T-cell (primary cell): Measurements from ENCODE around the gene KIF26A. TPM values are rescaled to one million over a fixed set of nuclear protein-coding genes. Genes with fewer than 3 reads are reported as not detected.

Experiments
- ATAC-seq, 4 experiments: fragments of 200-7000 bp in 3 of 4; fragments of 150-1000 bp in 1 of 4; cut with Tn5 transposase; replicated peaks in 1 of 4; 1 replicate in 3 of 4; 2 replicates in 1 of 4; pipeline ENCODE4 v1.10.0; 2021; ENCODE audit warnings: moderate library complexity in 3 of 4, mild to moderate bottlenecking in 2 of 4, moderate number of reproducible peaks in 1 of 4
- CTCF ChIA-PET, 2 donors: fragments of 300-600 bp; sonication (Branson Sonifier 250); formaldehyde crosslinking; loops; one replicate each; lab custom pipeline; 2022; ENCODE audit warnings: antibody characterized with exemption in 2 of 2; lab: Charles Lee
- POLR2A ChIA-PET, 2 donors: fragments of 300-600 bp; sonication (Branson Sonifier 250); formaldehyde crosslinking; loops; one replicate each; lab custom pipeline; 2022; ENCODE audit warnings: antibody characterized with exemption in 2 of 2; lab: Charles Lee
- DNase-seq, 35 experiments: peaks; one replicate each; pipeline versions ENCODE4 v3.0.0 to v3.0.0-alpha.2; 2013 to 2023
- H3K27ac ChIP-seq: one replicate; pipeline ENCODE4 v1.5.1; 2013; ENCODE audit warnings: low read length
- H3K27me3 ChIP-seq, 2 experiments: replicated peaks in 1 of 2; 1 replicate in 1 of 2; 2 replicates in 1 of 2; pipeline versions ENCODE4 v1.6.1 to v1.7.0; 2013; ENCODE audit warnings: low read length in 1 of 2, mixed read lengths in 1 of 2; ENCODE audit not compliant: control insufficient read depth in 2 of 2, insufficient read depth in 2 of 2; ENCODE audit errors: extremely low read depth in 1 of 2
- H3K36me3 ChIP-seq, 2 donors: 1 replicate in 1 of 2; 2 replicates in 1 of 2; pipeline versions ENCODE4 v1.6.1 to v1.7.0; 2013; ENCODE audit warnings: low read length in 1 of 2; ENCODE audit not compliant: control insufficient read depth in 2 of 2, insufficient read depth in 1 of 2; ENCODE audit errors: extremely low read depth in 1 of 2
- H3K4me1 ChIP-seq, 2 experiments: 1 replicate in 1 of 2; 2 replicates in 1 of 2; pipeline versions ENCODE4 v1.6.1 to v1.7.0; 2013; ENCODE audit warnings: low read length in 2 of 2, mixed read lengths in 1 of 2; ENCODE audit not compliant: insufficient read depth in 2 of 2, control insufficient read depth in 1 of 2; ENCODE audit errors: extremely low read depth in 1 of 2
- H3K4me3 ChIP-seq, 2 donors: 1 replicate in 1 of 2; 2 replicates in 1 of 2; pipeline versions ENCODE4 v1.5.1 to v1.7.0; 2013; ENCODE audit warnings: mild to moderate bottlenecking in 2 of 2, low read length in 1 of 2, moderate library complexity in 1 of 2; ENCODE audit not compliant: control insufficient read depth in 1 of 2; ENCODE audit errors: extremely low read depth in 1 of 2
- H3K9me3 ChIP-seq: 2 replicates; pipeline ENCODE4 v1.7.0; 2013
- H3K27ac Mint-ChIP-seq, 2 donors: one replicate each; pipeline ENCODE4 v1.8.0; 2020 to 2021; ENCODE audit warnings: mild to moderate bottlenecking in 2 of 2, mixed read lengths in 2 of 2
- H3K27me3 Mint-ChIP-seq, 2 donors: one replicate each; pipeline ENCODE4 v1.8.0; 2021 to 2022; ENCODE audit warnings: mixed read lengths in 2 of 2
- H3K36me3 Mint-ChIP-seq: one replicate; pipeline ENCODE4 v1.8.0; 2021; ENCODE audit warnings: mixed read lengths
- H3K4me1 Mint-ChIP-seq, 3 donors: one replicate each; pipeline ENCODE4 v1.8.0; 2020 to 2022; ENCODE audit warnings: mixed read lengths in 3 of 3, mild to moderate bottlenecking in 1 of 3
- H3K4me3 Mint-ChIP-seq, 3 donors: one replicate each; pipeline ENCODE4 v1.8.0; 2020 to 2022; ENCODE audit warnings: mild to moderate bottlenecking in 3 of 3, mixed read lengths in 3 of 3, moderate library complexity in 3 of 3
- H3K9me3 Mint-ChIP-seq, 3 donors: one replicate each; pipeline ENCODE4 v1.8.0; 2020 to 2022; ENCODE audit warnings: mixed read lengths in 3 of 3
- WGBS: methylation state at CpG from one replicate; pipeline ENCODE4 v1.1.5; 2013; ENCODE audit warnings: missing lambda C conversion rate; ENCODE audit not compliant: insufficient coverage; 5-methylcytosine and 5-hydroxymethylcytosine counted together
- total RNA-seq, 35 experiments: library from RNA in 6 of 35; stranded (reverse) in 6 of 35; fragments of 120-200 nt in 1 of 35; gene quantifications; one replicate each; pipeline versions ENCODE4 v1.2.1 to v1.2.4 and lab custom pipeline; 2013 to 2026

The KIF26A gene
- total RNA-seq, 5 donors from 2014 or later (not counting 1 experiment from before 2014, with no cell fraction given): 0.07 to 1.6 (median 0.44) TPM

DNA sequence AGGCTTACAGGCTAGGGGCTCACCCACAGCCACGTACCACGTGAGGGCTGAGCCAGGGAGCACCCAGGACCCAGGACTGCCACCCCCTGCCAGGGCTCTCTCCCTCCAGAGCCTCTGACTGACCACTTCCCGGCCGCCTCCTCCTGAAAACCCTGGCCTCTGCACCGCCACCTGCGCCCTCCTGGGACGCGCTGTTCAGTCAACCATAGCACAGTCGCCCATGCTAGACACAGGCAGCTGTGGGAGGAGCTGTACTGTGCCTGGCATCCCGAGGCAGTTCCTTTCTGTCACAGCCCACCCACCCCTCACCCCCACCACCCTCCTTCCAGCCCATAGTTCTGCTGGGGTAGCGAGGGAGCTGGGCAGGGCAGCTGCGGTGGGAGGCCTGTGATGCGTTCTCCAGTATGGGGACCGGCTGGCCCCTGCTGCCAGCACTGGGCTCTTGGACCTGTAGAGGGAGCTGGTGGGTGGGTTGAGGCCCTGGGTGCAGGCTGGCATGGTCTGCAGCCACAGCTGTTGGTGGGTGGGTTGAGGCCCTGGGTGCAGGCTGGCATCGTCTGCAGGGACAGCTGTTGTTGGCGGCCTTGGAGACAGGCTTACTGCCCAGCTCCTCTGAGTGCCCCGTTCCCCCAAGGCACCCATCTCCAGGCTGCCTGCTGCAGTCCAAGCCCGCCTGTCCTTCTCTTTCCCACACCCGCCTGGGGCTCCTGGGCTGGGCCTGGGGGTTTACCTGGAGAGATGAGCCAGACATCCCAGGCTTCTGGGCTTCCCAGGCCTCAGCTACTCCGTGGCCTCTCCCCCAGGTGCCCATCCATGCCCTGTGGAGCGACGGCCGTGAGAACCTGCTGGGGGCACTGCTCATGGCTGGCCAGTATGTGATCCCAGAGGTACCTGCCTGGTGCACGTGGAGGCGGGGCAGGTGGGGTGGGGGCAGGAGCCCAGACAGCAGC is 41.4 kb upstream of the KIF26A start:
- 76% methylated on average over 19 of the region's 25 CpGs for WGBS
- no peak overlapping the region for H3K27ac Mint-ChIP-seq
- peaks cover 0 to 6% of the 10 kb centered on the region in 2 donors for H3K27me3 Mint-ChIP-seq
- Histone ChIP-seq H3K36me3 (no peaks in the 10 kb centered on the region), H3K4me1 (peaks cover 0 to 7% of the 10 kb centered on the region in 2 experiments), H3K27me3 (peaks cover 0 to 21% of the 10 kb centered on the region in 2 experiments), H3K4me3 (no peak overlapping the region), H3K27ac (no peak overlapping the region), H3K9me3 (no peaks in the 10 kb centered on the region)
- H3K4me1 Mint-ChIP-seq: peaks cover 3 to 7% (median 5%) of the 10 kb centered on the region in 3 donors
- POLR2A ChIA-PET: no interaction called here
- ATAC-seq: no peak
- no peaks in the 10 kb centered on the region for H3K36me3 Mint-ChIP-seq
- H3K4me3 Mint-ChIP-seq: no peak overlapping the region
- no peaks in the 10 kb centered on the region for H3K9me3 Mint-ChIP-seq
- CTCF ChIA-PET: interaction anchor here in 1 of 2 donors (0.6 kb wide), 2 partner anchors 78 to 252 kb away, joined by 3 to 4 read pairs; no protein-coding TSS in a partner anchor
- DNase-seq: no peak

GRCh38 chr14:104098272-104099095 is 39.9 kb upstream of the KIF26A start:
- DNase-seq: no peak
- Mint-ChIP-seq H3K27me3 (peaks cover 0 to 6% of the 10 kb centered on the region in 2 donors), H3K9me3 (no peaks in the 10 kb centered on the region), H3K4me3 (no peak overlapping the region), H3K4me1 (peaks cover 3 to 7% (median 5%) of the 10 kb centered on the region in 3 donors), H3K27ac (no peak overlapping the region), H3K36me3 (no peaks in the 10 kb centered on the region)
- peaks cover 0 to 7% of the 10 kb centered on the region in 2 experiments for H3K4me1 ChIP-seq
- no peak overlapping the region for H3K4me3 ChIP-seq
- no peak for ATAC-seq
- CTCF ChIA-PET: no interaction called here
- H3K27ac ChIP-seq: no peak overlapping the region
- H3K9me3 ChIP-seq: no peaks in the 10 kb centered on the region
- WGBS: 79% methylated on average over 23 of the region's 25 CpGs
- POLR2A ChIA-PET: no interaction called here
- H3K36me3 ChIP-seq: no peaks in the 10 kb centered on the region
- H3K27me3 ChIP-seq: peaks cover 0 to 21% of the 10 kb centered on the region in 2 experiments

DNA sequence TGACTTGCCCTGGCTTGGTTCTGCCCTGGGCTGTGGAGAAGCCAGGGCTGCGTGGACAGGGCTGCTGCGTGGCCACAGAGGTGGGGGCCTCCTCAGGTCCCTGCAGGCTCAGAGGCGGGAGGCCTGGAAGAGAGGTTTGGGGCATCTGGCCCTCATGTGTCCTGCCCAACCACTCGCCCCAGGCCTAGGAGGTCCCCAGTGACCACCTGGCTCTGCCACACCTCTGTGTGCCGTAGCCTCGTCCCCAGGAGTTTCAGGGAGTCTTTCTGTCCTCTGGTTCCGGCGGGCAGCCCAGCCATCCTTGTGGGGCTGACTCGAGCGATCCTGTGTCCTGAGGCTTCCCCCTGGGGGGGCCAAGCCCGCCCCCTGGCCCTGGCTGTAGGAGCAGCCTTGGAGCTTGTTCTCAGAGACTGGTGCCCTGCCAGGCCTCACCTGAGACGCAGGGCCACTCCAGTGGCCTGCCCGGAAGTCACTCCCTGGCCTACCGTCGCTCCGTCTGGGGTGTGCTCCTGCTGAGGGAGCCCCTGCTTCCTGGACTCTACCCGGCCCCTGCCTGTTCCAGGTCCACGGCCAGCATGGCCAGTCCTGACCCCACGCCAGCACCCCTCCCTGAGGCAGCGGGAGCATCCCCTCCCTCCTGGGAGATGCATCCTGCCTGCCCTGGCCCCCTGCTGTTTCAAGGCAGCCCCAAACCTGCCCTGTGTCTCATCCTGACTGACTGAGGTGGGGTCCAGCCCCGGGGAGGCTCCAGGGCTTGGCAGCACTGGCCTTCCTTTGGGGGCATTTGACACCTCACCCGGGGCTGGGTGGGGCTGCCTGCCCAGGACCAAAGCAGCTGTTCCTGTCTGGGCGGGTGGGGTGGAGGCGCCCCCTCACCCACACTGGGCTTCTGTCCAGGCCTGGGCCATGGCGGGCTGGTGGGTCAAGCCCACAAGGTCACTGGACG is 39.0 kb upstream of the KIF26A start:
- Histone ChIP-seq H3K27ac (no peak overlapping the region), H3K4me3 (no peak overlapping the region), H3K4me1 (peaks cover 0 to 5% of the 10 kb centered on the region in 2 experiments), H3K27me3 (peaks cover 0 to 16% of the 10 kb centered on the region in 2 experiments), H3K36me3 (no peaks in the 10 kb centered on the region), H3K9me3 (no peaks in the 10 kb centered on the region)
- peaks cover 2 to 4% (median 3%) of the 10 kb centered on the region in 3 donors for H3K4me1 Mint-ChIP-seq
- no peaks in the 10 kb centered on the region for H3K9me3 Mint-ChIP-seq
- ChIA-PET CTCF (no interaction called here), POLR2A (no interaction called here)
- H3K27me3 Mint-ChIP-seq: peaks cover 0 to 5% of the 10 kb centered on the region in 2 donors
- no peak for ATAC-seq
- no peaks in the 10 kb centered on the region for H3K36me3 Mint-ChIP-seq
- H3K27ac Mint-ChIP-seq: no peak overlapping the region
- no peak overlapping the region for H3K4me3 Mint-ChIP-seq
- WGBS: 75% methylated on average over 23 of the region's 26 CpGs
- DNase-seq: no peak

DNA sequence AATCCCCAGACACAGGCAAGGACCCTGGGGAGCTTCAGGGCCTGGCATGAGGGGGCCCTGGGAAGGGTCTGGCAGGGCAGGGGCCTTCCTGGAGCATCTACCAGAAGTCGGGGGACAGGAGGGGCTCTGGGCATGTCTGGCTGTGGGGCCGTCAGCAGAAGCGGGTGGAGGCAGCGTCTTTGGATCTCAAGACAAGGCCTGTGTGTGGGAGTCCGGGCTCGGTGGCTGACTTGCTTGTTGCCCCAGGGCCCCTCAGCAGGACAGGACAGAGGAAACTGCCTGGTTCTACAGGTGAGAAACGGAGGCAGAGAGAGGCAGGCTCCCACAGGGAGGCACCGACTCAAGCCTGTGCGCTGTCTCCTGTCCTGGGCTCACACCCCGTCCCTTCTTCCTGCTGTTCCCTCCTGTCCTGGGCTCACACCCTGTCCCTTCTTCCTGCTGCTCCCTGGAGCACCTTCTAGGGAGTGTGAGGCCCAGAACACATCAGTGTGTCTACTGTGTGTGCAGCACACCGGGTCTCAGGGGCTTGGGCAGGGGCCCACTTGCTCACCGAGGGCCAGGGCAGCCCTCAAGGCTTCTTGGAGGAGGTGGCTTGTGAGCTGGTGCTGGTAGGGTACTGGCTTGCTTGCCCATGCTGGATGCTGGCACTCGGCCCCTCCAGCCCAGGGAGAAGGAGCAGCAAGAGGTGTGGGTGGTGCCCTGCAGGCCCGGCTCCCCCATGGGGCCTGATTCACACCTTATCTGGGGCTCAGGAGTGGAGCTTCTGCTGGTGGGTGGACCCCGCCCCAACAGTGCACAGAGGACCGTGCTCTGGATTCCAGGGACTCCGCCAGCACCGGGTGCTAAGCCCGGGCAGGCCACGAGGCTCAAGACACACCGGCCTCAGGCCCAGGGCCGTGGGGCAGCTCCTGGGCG is 38.0 kb upstream of the KIF26A start:
- H3K4me1 Mint-ChIP-seq: no peaks in the 10 kb centered on the region
- no peak overlapping the region for H3K27ac Mint-ChIP-seq
- no peak overlapping the region for H3K4me3 Mint-ChIP-seq
- ATAC-seq: no peak
- ChIA-PET CTCF (no interaction called here), POLR2A (no interaction called here)
- Histone ChIP-seq H3K27me3 (peaks cover 0 to 8% of the 10 kb centered on the region in 2 experiments), H3K4me1 (no peaks in the 10 kb centered on the region), H3K4me3 (no peak overlapping the region), H3K36me3 (no peaks in the 10 kb centered on the region), H3K27ac (no peak overlapping the region), H3K9me3 (no peaks in the 10 kb centered on the region)
- H3K27me3 Mint-ChIP-seq: peaks cover 0 to 3% of the 10 kb centered on the region in 2 donors
- no peak for DNase-seq
- WGBS: 72% methylated on average over 22 of the region's 23 CpGs
- H3K9me3 Mint-ChIP-seq: no peaks in the 10 kb centered on the region
- H3K36me3 Mint-ChIP-seq: no peaks in the 10 kb centered on the region

DNA sequence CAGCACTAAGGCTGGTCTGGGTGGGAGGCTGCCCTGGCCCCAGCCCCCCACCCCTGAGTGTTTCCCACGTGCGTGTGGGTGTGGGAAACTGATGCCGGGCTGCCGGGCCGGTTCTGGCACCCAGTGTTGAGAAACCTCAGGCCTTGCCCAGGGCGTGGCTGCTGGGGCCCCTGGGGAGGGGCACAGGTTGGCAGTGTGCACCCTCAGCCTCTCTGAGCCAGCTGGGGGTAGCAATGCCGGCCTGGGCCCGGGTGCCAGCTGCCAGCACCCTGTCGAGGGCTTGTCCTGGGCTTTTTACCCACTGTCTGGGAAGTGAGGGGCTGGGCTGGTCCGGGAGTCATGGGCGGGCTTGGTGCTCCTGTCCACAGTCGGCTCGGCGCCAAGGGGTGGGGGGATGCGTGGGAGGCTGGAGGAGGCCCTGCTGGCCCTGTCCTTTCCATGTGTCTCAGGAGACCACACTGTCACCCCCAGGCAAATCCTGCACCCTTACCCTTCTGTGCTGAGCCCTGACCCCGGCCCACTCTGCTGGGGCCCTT is 37.2 kb upstream of the KIF26A start:
- no peaks in the 10 kb centered on the region for H3K4me1 ChIP-seq
- Mint-ChIP-seq H3K27ac (no peak overlapping the region), H3K9me3 (no peaks in the 10 kb centered on the region), H3K27me3 (no peaks in the 10 kb centered on the region), H3K36me3 (no peaks in the 10 kb centered on the region), H3K4me3 (no peak overlapping the region), H3K4me1 (no peaks in the 10 kb centered on the region)
- H3K9me3 ChIP-seq: no peaks in the 10 kb centered on the region
- no peak overlapping the region for H3K4me3 ChIP-seq
- CTCF ChIA-PET: no interaction called here
- no peak for ATAC-seq
- H3K27ac ChIP-seq: no peak overlapping the region
- H3K36me3 ChIP-seq: no peaks in the 10 kb centered on the region
- H3K27me3 ChIP-seq: peaks cover 0 to 7% of the 10 kb centered on the region in 2 experiments
- WGBS: 51% methylated on average over 6 of the region's 16 CpGs
- POLR2A ChIA-PET: no interaction called here
- DNase-seq: no peak
